H1 (cell line): ENCODE results near the gene MROH8. TPM values are rescaled to one million over a fixed set of nuclear protein-coding genes. Genes with fewer than 3 reads are reported as not detected.

Experiments used
- CTCF ChIA-PET: fragments of 300-600 bp; sonication (Branson Sonifier 250); formaldehyde crosslinking; loops from one replicate; lab custom pipeline; 2021; ENCODE audit not compliant: partially characterized antibody; lab: Charles Lee
- POLR2A ChIA-PET: fragments of 300-600 bp; sonication (Branson Sonifier 250); formaldehyde crosslinking; loops from one replicate; lab custom pipeline; 2021; ENCODE audit warnings: inconsistent platforms; ENCODE audit not compliant: partially characterized antibody; lab: Charles Lee
- DNase-seq, 2 experiments: peaks; one replicate each; pipeline versions ENCODE4 v3.0.0 to v3.0.0-alpha.2; 2010 to 2022; ENCODE audit warnings: low spot score in 2 of 2, low read depth in 1 of 2, mixed read lengths in 1 of 2
- FAIRE-seq: peaks from 2 replicates; lab custom pipeline; 2011; peaks lifted over from hg19 to GRCh38; lab: Jason Lieb, UNC
- H2AFZ ChIP-seq: 2 replicates; pipeline ENCODE4 v1.8.1; 2012; ENCODE audit warnings: low read length, inconsistent platforms
- H2AK5ac ChIP-seq: 2 replicates; pipeline ENCODE4 v1.6.1; 2013; ENCODE audit warnings: low read depth, low read length
- H2BK120ac ChIP-seq: replicated peaks from 2 replicates; pipeline ENCODE3; 2013; ENCODE audit warnings: low read depth, low read length, inconsistent platforms
- H2BK12ac ChIP-seq: 2 replicates; pipeline ENCODE4 v1.6.1; 2013; ENCODE audit warnings: low read depth, low read length
- H2BK15ac ChIP-seq: 2 replicates; pipeline ENCODE4 v1.6.1; 2013; ENCODE audit warnings: low read length
- H2BK20ac ChIP-seq: 2 replicates; pipeline ENCODE4 v1.6.1; 2013; ENCODE audit warnings: low read length
- H2BK5ac ChIP-seq: 2 replicates; pipeline ENCODE4 v1.6.1; 2013; ENCODE audit warnings: low read depth, low read length
- H3K14ac ChIP-seq: 2 replicates; pipeline ENCODE4 v1.6.1; 2013; ENCODE audit warnings: inconsistent platforms; ENCODE audit not compliant: insufficient read length
- H3K18ac ChIP-seq: 2 replicates; pipeline ENCODE4 v1.6.1; 2013; ENCODE audit warnings: low read length; ENCODE audit errors: extremely low read depth
- H3K23ac ChIP-seq: 2 replicates; pipeline ENCODE4 v1.6.1; 2013; ENCODE audit warnings: inconsistent platforms; ENCODE audit not compliant: insufficient read length
- H3K23me2 ChIP-seq: 2 replicates; pipeline ENCODE4 v1.6.1; 2013; ENCODE audit warnings: low read depth, low read length
- H3K27ac ChIP-seq: 2 replicates; pipeline ENCODE4 v1.6.1; 2011; ENCODE audit warnings: low read depth, low read length, inconsistent platforms
- H3K27me3 ChIP-seq, 4 experiments: replicated peaks in 1 of 4; 1 replicate in 1 of 4; 2 replicates in 3 of 4; pipeline versions ENCODE4 v1.6.1 to v1.8.1; 2011 to 2013; ENCODE audit warnings: low read length in 3 of 4, mild to moderate bottlenecking in 3 of 4, inconsistent platforms in 2 of 4, mixed read lengths in 2 of 4, moderate library complexity in 1 of 4; ENCODE audit not compliant: control insufficient read depth in 3 of 4, insufficient read depth in 3 of 4; ENCODE audit errors: extremely low read depth in 1 of 4
- H3K36me3 ChIP-seq, 4 experiments: 2 replicates each; pipeline versions ENCODE4 v1.6.1 to v1.8.1; 2011 to 2013; ENCODE audit warnings: mild to moderate bottlenecking in 4 of 4, low read length in 3 of 4, moderate library complexity in 2 of 4, control low read depth in 1 of 4, inconsistent platforms in 1 of 4; ENCODE audit not compliant: insufficient read depth in 4 of 4, control insufficient read depth in 2 of 4
- H3K4ac ChIP-seq: replicated peaks from 2 replicates; pipeline ENCODE3; 2013; ENCODE audit warnings: low read length, low read depth, mixed read lengths, inconsistent platforms; ENCODE audit not compliant: insufficient read length
- H3K4me1 ChIP-seq, 4 experiments: replicated peaks in 1 of 4; 1 replicate in 1 of 4; 2 replicates in 3 of 4; pipeline versions ENCODE4 v1.6.1 to v1.8.1; 2011 to 2013; ENCODE audit warnings: low read length in 3 of 4, inconsistent platforms in 2 of 4, mixed read lengths in 1 of 4; ENCODE audit not compliant: insufficient read depth in 4 of 4, control insufficient read depth in 3 of 4
- H3K4me2 ChIP-seq, 2 experiments: 2 replicates each; pipeline versions ENCODE4 v1.6.1 to v1.8.1; 2011 to 2013; ENCODE audit warnings: low read depth in 2 of 2, low read length in 2 of 2, control low read depth in 1 of 2, inconsistent platforms in 1 of 2, mild to moderate bottlenecking in 1 of 2; ENCODE audit not compliant: insufficient read depth in 1 of 2
- H3K4me3 ChIP-seq, 4 experiments: fragments of 200-600, 300-600 bp in 1 of 4; sonication (generic), shearing (Covaris generic), sonication (Bioruptor Twin) in 1 of 4; 2 replicates each; pipeline versions ENCODE4 v1.5.1 to v1.8.1; 2011 to 2016; ENCODE audit warnings: low read length in 4 of 4, low read depth in 3 of 4, control low read depth in 2 of 4, inconsistent platforms in 2 of 4, mild to moderate bottlenecking in 2 of 4, mixed read lengths in 1 of 4, moderate library complexity in 1 of 4; ENCODE audit not compliant: insufficient read depth in 2 of 4; ENCODE audit errors: extremely low read depth in 1 of 4
- H3K56ac ChIP-seq: replicated peaks from 2 replicates; pipeline ENCODE3; 2013; ENCODE audit warnings: low read depth, mild to moderate bottlenecking, mixed read lengths, low read length, inconsistent platforms; ENCODE audit not compliant: insufficient read length
- H3K79me1 ChIP-seq: 2 replicates; pipeline ENCODE4 v1.6.1; 2013; ENCODE audit warnings: low read depth, low read length, control low read depth
- H3K79me2 ChIP-seq, 2 experiments: 2 replicates each; pipeline versions ENCODE4 v1.6.1 to v1.8.1; 2012 to 2013; ENCODE audit warnings: low read length in 2 of 2, mild to moderate bottlenecking in 2 of 2, inconsistent platforms in 1 of 2; ENCODE audit not compliant: insufficient read depth in 2 of 2, control insufficient read depth in 1 of 2
- H3K9ac ChIP-seq, 4 experiments: replicated peaks in 1 of 4; 1 replicate in 1 of 4; 2 replicates in 3 of 4; pipeline versions ENCODE4 v1.6.1 to v1.8.1; 2011 to 2013; ENCODE audit warnings: low read depth in 3 of 4, low read length in 3 of 4, control low read depth in 2 of 4, mild to moderate bottlenecking in 2 of 4, moderate library complexity in 2 of 4, inconsistent platforms in 1 of 4; ENCODE audit errors: extremely low read depth in 1 of 4
- H3K9me3 ChIP-seq, 2 experiments: 2 replicates each; pipeline versions ENCODE4 v1.6.1 to v1.8.1; 2012 to 2013; ENCODE audit warnings: mild to moderate bottlenecking in 2 of 2, moderate library complexity in 2 of 2, control low read depth in 1 of 2, inconsistent platforms in 1 of 2, low read depth in 1 of 2, low read length in 1 of 2, mixed read lengths in 1 of 2; ENCODE audit not compliant: insufficient read depth in 2 of 2
- H4K20me1 ChIP-seq, 2 experiments: replicated peaks in 1 of 2; 2 replicates each; pipeline versions ENCODE3 to v1.8.1; 2011 to 2013; ENCODE audit warnings: inconsistent platforms in 2 of 2, low read length in 2 of 2, mild to moderate bottlenecking in 1 of 2; ENCODE audit not compliant: insufficient read depth in 2 of 2, control insufficient read depth in 1 of 2
- H4K5ac ChIP-seq: 2 replicates; pipeline ENCODE4 v1.6.1; 2013; ENCODE audit warnings: low read length, low read depth, mixed read lengths, inconsistent platforms; ENCODE audit not compliant: insufficient read length
- H4K8ac ChIP-seq: 2 replicates; pipeline ENCODE4 v1.8.0; 2013; ENCODE audit warnings: mild to moderate bottlenecking, moderate library complexity, low read length, inconsistent platforms; ENCODE audit not compliant: insufficient read depth; ENCODE audit errors: extremely low read depth
- H4K91ac ChIP-seq: replicated peaks from 2 replicates; pipeline ENCODE3; 2013; ENCODE audit warnings: low read length, mixed read lengths, inconsistent platforms; ENCODE audit not compliant: insufficient read length
- RAD21 ChIP-seq, 2 experiments: IDR thresholded peaks in 1 of 2; conservative IDR thresholded peaks in 1 of 2; 2 replicates each; pipeline ENCODE4 v1.6.1; 2011; ENCODE audit warnings: low read depth in 2 of 2, low read length in 2 of 2, improper control_type of control experiment in 1 of 2, inconsistent platforms in 1 of 2, mild to moderate bottlenecking in 1 of 2, moderate library complexity in 1 of 2
- SAP30 ChIP-seq: fragments of 300-600 bp; sonication (generic); IDR thresholded peaks from 2 replicates; pipeline ENCODE4 v1.7.1; 2012; ENCODE audit warnings: low read length, moderate library complexity, mild to moderate bottlenecking, inconsistent platforms; ENCODE audit not compliant: insufficient read depth, insufficient replicate concordance
- YY1 ChIP-seq: IDR thresholded peaks from 2 replicates; pipeline ENCODE4 v1.6.1; 2011; ENCODE audit warnings: low read depth, mild to moderate bottlenecking, low read length
- WGBS, 2 experiments: shearing (Covaris generic) in 1 of 2; methylation state at CpG; one replicate each; pipeline versions ENCODE4 v1.1.6 to v1.1.7; 2013 to 2015; ENCODE audit warnings: low lambda C conversion rate in 2 of 2, mixed read lengths in 2 of 2, inconsistent platforms in 1 of 2, low coverage in 1 of 2, missing lambda C conversion rate in 1 of 2; ENCODE audit not compliant: insufficient replicate concordance in 2 of 2, insufficient coverage in 1 of 2, insufficient read length in 1 of 2; ENCODE audit errors: extremely low coverage in 1 of 2, missing lambda C conversion rate in 1 of 2; 5-methylcytosine and 5-hydroxymethylcytosine counted together
- polyA plus RNA-seq, 7 experiments: library from polyadenylated mRNA; depleted of rRNA in 3 of 7; stranded (reverse) in 5 of 7; unstranded in 2 of 7; fragments of >200 nt in 5 of 7; fragments of 200-250 nt in 2 of 7; gene quantifications; 1 replicate in 5 of 7; 2 replicates in 1 of 7; 4 replicates in 1 of 7; pipeline versions ENCODE4 v1.2.1 to v1.2.3, GENCODE V29; 2011 to 2013; ENCODE audit warnings: missing spikeins in 2 of 7, mixed read lengths in 2 of 7
- total RNA-seq: library from RNA; stranded (reverse); fragmentation: NEBNext Ultra II Directional; extraction: Animal tissue kit (Norgen Biotek cat#: 25700); gene quantifications from 2 replicates; pipeline ENCODE4 v1.2.1, GENCODE V29; 2021
- TF ChIP-seq, protein P1 (sequence below), 3 experiments: IDR thresholded peaks; 1 replicate in 2 of 3; 2 replicates in 1 of 3; pipeline versions ENCODE4 v1.5.1 to v1.6.1; 2011; ENCODE audit warnings: low read length in 3 of 3, mild to moderate bottlenecking in 3 of 3, inconsistent platforms in 2 of 3, low read depth in 1 of 3, moderate library complexity in 1 of 3; ENCODE audit not compliant: insufficient read depth in 1 of 3; ENCODE audit errors: control extremely low read depth in 1 of 3

The MROH8 gene
- total and polyA plus RNA-seq, 2 of the 8 experiments (the other 6 are each of a cell fraction or from before 2014, with no cell fraction given), result 0.50 to 0.86 TPM

- no peak overlapping the region for H2BK15ac ChIP-seq
- no peak overlapping the region for H2BK12ac ChIP-seq
- no peak overlapping the region for H3K4ac ChIP-seq
- whole genome bisulfite sequencing, 2 experiments, result 82% methylated on average over 6 of the region's 6 CpGs; no CpG with 5 or more reads in 1 of the 2 experiments
- no peak overlapping the region for H3K23ac ChIP-seq
- FAIRE-seq, result no peak
- DNase-seq, result peak in 1 of 2 experiments; percentile 10
- no peak overlapping the region for H2BK5ac ChIP-seq
- POLR2A ChIA-PET, result no interaction called here
- no peak overlapping the region for H3K9ac ChIP-seq
- peaks cover 42 to 79% (median 60%) of the 10 kb centered on the region in 4 experiments for H3K36me3 ChIP-seq
- no peak overlapping the region for H4K5ac ChIP-seq
- H3K4me1 ChIP-seq, result no peaks in the 10 kb centered on the region
- H4K91ac ChIP-seq, result no peak overlapping the region
- peaks cover 3 to 7% of the 10 kb centered on the region in 2 experiments for H4K20me1 ChIP-seq
- peaks cover 16% of the 10 kb centered on the region for H3K79me1 ChIP-seq
- no peak overlapping the region for H2BK20ac ChIP-seq
- H3K79me2 ChIP-seq, result peaks cover 0 to 33% of the 10 kb centered on the region in 2 experiments; a peak in 2 of 4 replicates
- no peak overlapping the region for H3K18ac ChIP-seq
- H3K4me2 ChIP-seq, result no peak overlapping the region
- TF ChIP-seq SAP30, result no peak
- TF ChIP-seq, protein P1, sequence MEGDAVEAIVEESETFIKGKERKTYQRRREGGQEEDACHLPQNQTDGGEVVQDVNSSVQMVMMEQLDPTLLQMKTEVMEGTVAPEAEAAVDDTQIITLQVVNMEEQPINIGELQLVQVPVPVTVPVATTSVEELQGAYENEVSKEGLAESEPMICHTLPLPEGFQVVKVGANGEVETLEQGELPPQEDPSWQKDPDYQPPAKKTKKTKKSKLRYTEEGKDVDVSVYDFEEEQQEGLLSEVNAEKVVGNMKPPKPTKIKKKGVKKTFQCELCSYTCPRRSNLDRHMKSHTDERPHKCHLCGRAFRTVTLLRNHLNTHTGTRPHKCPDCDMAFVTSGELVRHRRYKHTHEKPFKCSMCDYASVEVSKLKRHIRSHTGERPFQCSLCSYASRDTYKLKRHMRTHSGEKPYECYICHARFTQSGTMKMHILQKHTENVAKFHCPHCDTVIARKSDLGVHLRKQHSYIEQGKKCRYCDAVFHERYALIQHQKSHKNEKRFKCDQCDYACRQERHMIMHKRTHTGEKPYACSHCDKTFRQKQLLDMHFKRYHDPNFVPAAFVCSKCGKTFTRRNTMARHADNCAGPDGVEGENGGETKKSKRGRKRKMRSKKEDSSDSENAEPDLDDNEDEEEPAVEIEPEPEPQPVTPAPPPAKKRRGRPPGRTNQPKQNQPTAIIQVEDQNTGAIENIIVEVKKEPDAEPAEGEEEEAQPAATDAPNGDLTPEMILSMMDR (IDR thresholded peaks at IDR 0.05; ENCODE audit: control extremely low read depth in 1 of 3, insufficient read depth in 1 of 3, low read depth in 1 of 3, low read length in 3 of 3), result peak; percentile 33 to 61 (median 52); a peak in 3 of 4 replicates
- TF ChIP-seq RAD21 (IDR thresholded peaks at IDR 0.05 in 1 of 2, conservative IDR thresholded peaks at IDR 0.05 in 1 of 2; ENCODE audit: low read depth in 2 of 2, low read length in 2 of 2), result peak in 1 of 2 experiments; percentile 42; a peak in 2 of 4 replicates
- TF ChIP-seq YY1, result no peak
- H3K27me3 ChIP-seq, result no peaks in the 10 kb centered on the region
- H2AK5ac ChIP-seq, result no peak overlapping the region
- no peak overlapping the region for H3K14ac ChIP-seq
- H2AFZ ChIP-seq, result no peak overlapping the region
- CTCF ChIA-PET, result interaction anchor here (0.7 to 4.3 kb wide), 16 partner anchors 9 to 1797 kb away, joined by 3 to 31 read pairs (median 4); no protein-coding TSS in a partner anchor
- no peak overlapping the region for H3K4me3 ChIP-seq
- H4K8ac ChIP-seq, result no peak overlapping the region
- no peaks in the 10 kb centered on the region for H3K23me2 ChIP-seq
- no peaks in the 10 kb centered on the region for H3K9me3 ChIP-seq
- H3K27ac ChIP-seq, result no peak overlapping the region
- no peak overlapping the region for H2BK120ac ChIP-seq
- H3K56ac ChIP-seq, result no peak overlapping the region
Observed at GRCh38 chr20:37202267-37202943, 23.1 kb upstream of the MROH8 start.
